ENCODE measurements around the gene HSD17B1. TPM values are rescaled to one million over a fixed set of nuclear protein-coding genes. Genes with fewer than 3 reads are reported as not detected.
A peak's percentile ranks its signal among the peaks of the same experiment; 100 is the strongest.

The HSD17B1 gene
- total and polyA plus RNA-seq, 2 of the 13 experiments (the other 11 are each of a cell fraction or from before 2014, with no cell fraction given), result 0.54 to 0.93 TPM

DNA sequence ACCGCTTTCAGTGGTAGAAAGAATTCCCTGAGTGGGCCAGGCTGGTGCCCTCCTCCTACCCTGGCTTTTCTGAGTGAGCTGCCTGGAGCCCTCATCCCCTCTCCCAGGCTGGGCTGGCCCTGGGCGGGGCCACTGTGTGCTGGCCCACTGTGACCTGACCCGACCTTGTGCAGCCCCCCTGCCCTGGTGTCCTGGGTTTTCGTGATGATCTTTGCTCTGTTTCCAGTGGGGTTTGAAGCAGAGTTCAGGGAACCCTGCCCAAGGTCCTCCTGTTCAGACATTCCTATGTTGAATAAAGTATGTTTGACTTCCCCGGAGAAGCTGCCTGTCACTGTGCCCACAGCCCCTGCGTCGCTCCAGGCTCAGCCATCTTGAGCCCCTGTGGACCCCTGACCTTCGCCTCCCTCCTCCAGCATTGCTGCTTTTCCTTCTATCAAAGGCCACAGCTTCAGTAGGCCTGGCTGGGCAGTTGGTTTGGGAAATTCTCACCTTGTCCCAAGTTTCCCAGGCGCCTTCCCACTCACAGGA, 30.4 kb upstream of the HSD17B1 start (continued):
- TF ChIP-seq PHF21A (CRISPR knock-in tag; IDR thresholded peaks at IDR 0.05) (peak; percentile 37; the same call in 1 of the 2 replicates), ZFY (CRISPR knock-in tag; IDR thresholded peaks at IDR 0.05) (no peak), ZFAT (CRISPR knock-in tag; conservative IDR thresholded peaks at IDR 0.05) (no peak), ZNF552 (CRISPR knock-in tag; IDR thresholded peaks at IDR 0.05; ENCODE audit: borderline replicate concordance) (no peak), SOX5 (CRISPR knock-in tag; IDR thresholded peaks at IDR 0.05; ENCODE audit: borderline replicate concordance) (no peak), ADNP (CRISPR knock-in tag; IDR thresholded peaks at IDR 0.05) (no peak), SCMH1 (CRISPR knock-in tag; IDR thresholded peaks at IDR 0.05; ENCODE audit: borderline replicate concordance) (no peak), ATRX (CRISPR knock-in tag; IDR thresholded peaks at IDR 0.05; ENCODE audit: borderline replicate concordance) (no peak), HOXA3 (CRISPR knock-in tag; IDR thresholded peaks at IDR 0.05) (peak; percentile 74), MAZ (IDR thresholded peaks at IDR 0.05; ENCODE audit: borderline replicate concordance, low read depth, low read length) (no peak), MAZ (CRISPR knock-in tag; IDR thresholded peaks at IDR 0.05; ENCODE audit: low read depth) (no peak), SIX4 (CRISPR knock-in tag; IDR thresholded peaks at IDR 0.05) (peak; percentile 49; the same call in 1 of the 2 replicates), SOX6 (IDR thresholded peaks at IDR 0.05) (no peak), SOX6 (CRISPR knock-in tag; IDR thresholded peaks at IDR 0.05) (peak; percentile 64), RBFOX2 (IDR thresholded peaks at IDR 0.05; ENCODE audit: low read depth, low read length) (no peak), DPF2 (CRISPR knock-in tag; IDR thresholded peaks at IDR 0.05; ENCODE audit: borderline replicate concordance, low read depth) (no peak), ONECUT2 (CRISPR knock-in tag; IDR thresholded peaks at IDR 0.05) (no peak), ZNF331 (CRISPR knock-in tag; IDR thresholded peaks at IDR 0.05) (no peak), ZNF703 (CRISPR knock-in tag; IDR thresholded peaks at IDR 0.05; ENCODE audit: borderline replicate concordance) (no peak), ZNF749 (CRISPR knock-in tag; IDR thresholded peaks at IDR 0.05; ENCODE audit: borderline replicate concordance) (no peak), ZSCAN20 (CRISPR knock-in tag; IDR thresholded peaks at IDR 0.05; ENCODE audit: borderline replicate concordance) (no peak)
- TF ChIP-seq, protein P1, sequence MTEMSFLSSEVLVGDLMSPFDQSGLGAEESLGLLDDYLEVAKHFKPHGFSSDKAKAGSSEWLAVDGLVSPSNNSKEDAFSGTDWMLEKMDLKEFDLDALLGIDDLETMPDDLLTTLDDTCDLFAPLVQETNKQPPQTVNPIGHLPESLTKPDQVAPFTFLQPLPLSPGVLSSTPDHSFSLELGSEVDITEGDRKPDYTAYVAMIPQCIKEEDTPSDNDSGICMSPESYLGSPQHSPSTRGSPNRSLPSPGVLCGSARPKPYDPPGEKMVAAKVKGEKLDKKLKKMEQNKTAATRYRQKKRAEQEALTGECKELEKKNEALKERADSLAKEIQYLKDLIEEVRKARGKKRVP (CRISPR knock-in tag; IDR thresholded peaks at IDR 0.05), result no peak
- TF ChIP-seq, protein P2, sequence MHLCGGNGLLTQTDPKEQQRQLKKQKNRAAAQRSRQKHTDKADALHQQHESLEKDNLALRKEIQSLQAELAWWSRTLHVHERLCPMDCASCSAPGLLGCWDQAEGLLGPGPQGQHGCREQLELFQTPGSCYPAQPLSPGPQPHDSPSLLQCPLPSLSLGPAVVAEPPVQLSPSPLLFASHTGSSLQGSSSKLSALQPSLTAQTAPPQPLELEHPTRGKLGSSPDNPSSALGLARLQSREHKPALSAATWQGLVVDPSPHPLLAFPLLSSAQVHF (CRISPR knock-in tag; IDR thresholded peaks at IDR 0.05), result no peak
- TF ChIP-seq, protein P3, sequence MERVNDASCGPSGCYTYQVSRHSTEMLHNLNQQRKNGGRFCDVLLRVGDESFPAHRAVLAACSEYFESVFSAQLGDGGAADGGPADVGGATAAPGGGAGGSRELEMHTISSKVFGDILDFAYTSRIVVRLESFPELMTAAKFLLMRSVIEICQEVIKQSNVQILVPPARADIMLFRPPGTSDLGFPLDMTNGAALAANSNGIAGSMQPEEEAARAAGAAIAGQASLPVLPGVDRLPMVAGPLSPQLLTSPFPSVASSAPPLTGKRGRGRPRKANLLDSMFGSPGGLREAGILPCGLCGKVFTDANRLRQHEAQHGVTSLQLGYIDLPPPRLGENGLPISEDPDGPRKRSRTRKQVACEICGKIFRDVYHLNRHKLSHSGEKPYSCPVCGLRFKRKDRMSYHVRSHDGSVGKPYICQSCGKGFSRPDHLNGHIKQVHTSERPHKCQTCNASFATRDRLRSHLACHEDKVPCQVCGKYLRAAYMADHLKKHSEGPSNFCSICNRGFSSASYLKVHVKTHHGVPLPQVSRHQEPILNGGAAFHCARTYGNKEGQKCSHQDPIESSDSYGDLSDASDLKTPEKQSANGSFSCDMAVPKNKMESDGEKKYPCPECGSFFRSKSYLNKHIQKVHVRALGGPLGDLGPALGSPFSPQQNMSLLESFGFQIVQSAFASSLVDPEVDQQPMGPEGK (CRISPR knock-in tag; IDR thresholded peaks at IDR 0.05), result peak; percentile 83
- TF ChIP-seq, protein P4, sequence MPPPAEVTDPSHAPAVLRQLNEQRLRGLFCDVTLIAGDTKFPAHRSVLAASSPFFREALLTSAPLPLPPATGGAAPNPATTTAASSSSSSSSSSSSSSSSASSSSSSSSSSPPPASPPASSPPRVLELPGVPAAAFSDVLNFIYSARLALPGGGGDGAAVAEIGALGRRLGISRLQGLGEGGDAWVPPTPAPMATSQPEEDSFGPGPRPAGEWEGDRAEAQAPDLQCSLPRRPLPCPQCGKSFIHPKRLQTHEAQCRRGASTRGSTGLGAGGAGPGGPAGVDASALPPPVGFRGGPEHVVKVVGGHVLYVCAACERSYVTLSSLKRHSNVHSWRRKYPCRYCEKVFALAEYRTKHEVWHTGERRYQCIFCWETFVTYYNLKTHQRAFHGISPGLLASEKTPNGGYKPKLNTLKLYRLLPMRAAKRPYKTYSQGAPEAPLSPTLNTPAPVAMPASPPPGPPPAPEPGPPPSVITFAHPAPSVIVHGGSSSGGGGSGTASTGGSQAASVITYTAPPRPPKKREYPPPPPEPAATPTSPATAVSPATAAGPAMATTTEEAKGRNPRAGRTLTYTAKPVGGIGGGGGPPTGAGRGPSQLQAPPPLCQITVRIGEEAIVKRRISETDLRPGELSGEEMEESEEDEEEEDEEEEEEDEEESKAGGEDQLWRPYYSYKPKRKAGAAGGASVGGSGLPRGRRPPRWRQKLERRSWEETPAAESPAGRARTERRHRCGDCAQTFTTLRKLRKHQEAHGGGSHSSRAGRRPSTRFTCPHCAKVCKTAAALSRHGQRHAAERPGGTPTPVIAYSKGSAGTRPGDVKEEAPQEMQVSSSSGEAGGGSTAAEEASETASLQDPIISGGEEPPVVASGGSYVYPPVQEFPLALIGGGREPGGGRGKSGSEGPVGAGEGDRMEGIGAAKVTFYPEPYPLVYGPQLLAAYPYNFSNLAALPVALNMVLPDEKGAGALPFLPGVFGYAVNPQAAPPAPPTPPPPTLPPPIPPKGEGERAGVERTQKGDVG (CRISPR knock-in tag; IDR thresholded peaks at IDR 0.05; ENCODE audit: borderline replicate concordance), result no peak
